Sigmoid colon (tissue), 3 donors: ENCODE results near the gene HIC2.
"Not testable (repeated sequence)": the region's sequence is repeated elsewhere in the genome, so short reads cannot be mapped to it uniquely, and the experiment has no call there.

Experiments used
- POLR2A ChIP-seq, 2 donors: fragments of 450-650 bp; IDR thresholded peaks; one replicate each; pipeline ENCODE4 v1.6.1; 2016; ENCODE audit warnings: antibody characterized with exemption in 2 of 2, mild to moderate bottlenecking in 2 of 2, moderate library complexity in 2 of 2
- TF ChIP-seq, protein P1 (sequence below), 4 experiments: fragments of 450-650 bp in 3 of 4; fragments of 200-600 bp in 1 of 4; IDR thresholded peaks; one replicate each; pipeline ENCODE4 v1.5.1; 2016 to 2019; ENCODE audit warnings: antibody characterized with exemption in 4 of 4, mild to moderate bottlenecking in 3 of 4, moderate library complexity in 2 of 4

GRCh38 chr22:21441170-21441569 is 24.0 kb downstream of the HIC2 start:
- TF ChIP-seq, protein P1, sequence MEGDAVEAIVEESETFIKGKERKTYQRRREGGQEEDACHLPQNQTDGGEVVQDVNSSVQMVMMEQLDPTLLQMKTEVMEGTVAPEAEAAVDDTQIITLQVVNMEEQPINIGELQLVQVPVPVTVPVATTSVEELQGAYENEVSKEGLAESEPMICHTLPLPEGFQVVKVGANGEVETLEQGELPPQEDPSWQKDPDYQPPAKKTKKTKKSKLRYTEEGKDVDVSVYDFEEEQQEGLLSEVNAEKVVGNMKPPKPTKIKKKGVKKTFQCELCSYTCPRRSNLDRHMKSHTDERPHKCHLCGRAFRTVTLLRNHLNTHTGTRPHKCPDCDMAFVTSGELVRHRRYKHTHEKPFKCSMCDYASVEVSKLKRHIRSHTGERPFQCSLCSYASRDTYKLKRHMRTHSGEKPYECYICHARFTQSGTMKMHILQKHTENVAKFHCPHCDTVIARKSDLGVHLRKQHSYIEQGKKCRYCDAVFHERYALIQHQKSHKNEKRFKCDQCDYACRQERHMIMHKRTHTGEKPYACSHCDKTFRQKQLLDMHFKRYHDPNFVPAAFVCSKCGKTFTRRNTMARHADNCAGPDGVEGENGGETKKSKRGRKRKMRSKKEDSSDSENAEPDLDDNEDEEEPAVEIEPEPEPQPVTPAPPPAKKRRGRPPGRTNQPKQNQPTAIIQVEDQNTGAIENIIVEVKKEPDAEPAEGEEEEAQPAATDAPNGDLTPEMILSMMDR (IDR thresholded peaks at IDR 0.05): not testable (repeated sequence)
- TF ChIP-seq POLR2A (IDR thresholded peaks at IDR 0.05): not testable (repeated sequence)
